HL-60 (cell line): ENCODE data around the gene KIF26A.
"Not testable (repeated sequence)": the region's sequence is repeated elsewhere in the genome, so short reads cannot be mapped to it uniquely, and the experiment has no call there.

Experiments used
- DNase-seq, 2 experiments: peaks; one replicate each; pipeline ENCODE4 v3.0.0-alpha.2; 2010 to 2020; ENCODE audit warnings: low read depth in 1 of 2, low spot score in 1 of 2
- H3K27ac ChIP-seq: fragments of 250-450 bp; sonication (Bioruptor Pico); replicated peaks from 2 replicates; pipeline ENCODE4 v1.5.1; 2020; ENCODE audit warnings: mild to moderate bottlenecking, moderate library complexity
- H3K27me3 ChIP-seq: fragments of 250-450 bp; sonication (Bioruptor Pico); 2 replicates; pipeline ENCODE4 v1.5.1; 2021; ENCODE audit warnings: mild to moderate bottlenecking, moderate library complexity; ENCODE audit not compliant: insufficient read depth, poor library complexity, severe bottlenecking
- H3K4me3 ChIP-seq: replicated peaks from 2 replicates; pipeline ENCODE4 v1.5.1; 2011; ENCODE audit warnings: mild to moderate bottlenecking, control low read depth, low read length; ENCODE audit not compliant: insufficient read depth
- GABPA ChIP-seq: IDR thresholded peaks from 2 replicates; pipeline ENCODE4 v1.6.1; 2012; ENCODE audit warnings: low read depth
- POLR2AphosphoS5 ChIP-seq: IDR thresholded peaks from 2 replicates; pipeline ENCODE4 v1.6.1; 2012; ENCODE audit warnings: low read depth
- SPI1 ChIP-seq: IDR thresholded peaks from 2 replicates; pipeline ENCODE4 v1.6.1; 2012; ENCODE audit warnings: low read depth, mild to moderate bottlenecking, borderline replicate concordance
- TF ChIP-seq, protein P1 (sequence below): IDR thresholded peaks from one replicate; pipeline ENCODE4 v1.5.1; 2011; ENCODE audit warnings: low read length, control low read depth, inconsistent platforms; ENCODE audit not compliant: insufficient read depth
- TF ChIP-seq, protein P2 (sequence below): IDR thresholded peaks from 2 replicates; pipeline ENCODE4 v1.6.1; 2012; ENCODE audit warnings: low read depth; ENCODE audit not compliant: insufficient replicate concordance

KIF26A gene

DNA sequence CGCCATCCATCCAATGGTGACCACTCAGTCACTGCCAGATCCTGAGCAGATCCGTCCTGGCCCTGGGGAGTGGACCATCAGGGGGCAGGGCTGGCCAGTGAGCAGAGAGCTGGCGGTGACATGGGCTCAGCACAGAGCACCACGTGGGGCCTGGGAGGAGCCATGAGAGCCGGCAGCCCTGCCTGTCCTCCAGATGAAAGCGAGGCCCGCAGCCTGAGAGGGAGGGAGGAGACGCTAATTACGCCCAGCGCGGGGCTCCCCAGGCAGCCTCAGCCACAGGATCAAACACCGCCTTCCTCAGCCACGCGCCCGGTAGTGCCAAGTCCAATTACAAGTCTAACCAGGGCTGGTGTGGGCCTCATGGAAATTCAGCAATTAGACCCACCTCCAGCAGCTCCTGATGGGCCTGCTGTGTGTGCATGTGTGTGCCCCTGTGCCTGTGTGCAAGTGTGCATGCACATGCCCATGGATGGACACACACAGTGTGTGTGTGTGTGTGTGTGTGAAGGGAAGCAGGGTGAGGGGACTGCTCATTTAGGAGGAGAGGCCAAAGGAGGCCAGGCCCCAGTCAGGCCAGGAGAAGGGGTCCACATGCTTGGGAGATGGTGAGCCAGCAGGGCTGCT is 68.0 kb downstream of the KIF26A start:
- no peak for TF ChIP-seq POLR2AphosphoS5
- TF ChIP-seq, protein P1, sequence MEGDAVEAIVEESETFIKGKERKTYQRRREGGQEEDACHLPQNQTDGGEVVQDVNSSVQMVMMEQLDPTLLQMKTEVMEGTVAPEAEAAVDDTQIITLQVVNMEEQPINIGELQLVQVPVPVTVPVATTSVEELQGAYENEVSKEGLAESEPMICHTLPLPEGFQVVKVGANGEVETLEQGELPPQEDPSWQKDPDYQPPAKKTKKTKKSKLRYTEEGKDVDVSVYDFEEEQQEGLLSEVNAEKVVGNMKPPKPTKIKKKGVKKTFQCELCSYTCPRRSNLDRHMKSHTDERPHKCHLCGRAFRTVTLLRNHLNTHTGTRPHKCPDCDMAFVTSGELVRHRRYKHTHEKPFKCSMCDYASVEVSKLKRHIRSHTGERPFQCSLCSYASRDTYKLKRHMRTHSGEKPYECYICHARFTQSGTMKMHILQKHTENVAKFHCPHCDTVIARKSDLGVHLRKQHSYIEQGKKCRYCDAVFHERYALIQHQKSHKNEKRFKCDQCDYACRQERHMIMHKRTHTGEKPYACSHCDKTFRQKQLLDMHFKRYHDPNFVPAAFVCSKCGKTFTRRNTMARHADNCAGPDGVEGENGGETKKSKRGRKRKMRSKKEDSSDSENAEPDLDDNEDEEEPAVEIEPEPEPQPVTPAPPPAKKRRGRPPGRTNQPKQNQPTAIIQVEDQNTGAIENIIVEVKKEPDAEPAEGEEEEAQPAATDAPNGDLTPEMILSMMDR, result no peak
- TF ChIP-seq, protein P2, sequence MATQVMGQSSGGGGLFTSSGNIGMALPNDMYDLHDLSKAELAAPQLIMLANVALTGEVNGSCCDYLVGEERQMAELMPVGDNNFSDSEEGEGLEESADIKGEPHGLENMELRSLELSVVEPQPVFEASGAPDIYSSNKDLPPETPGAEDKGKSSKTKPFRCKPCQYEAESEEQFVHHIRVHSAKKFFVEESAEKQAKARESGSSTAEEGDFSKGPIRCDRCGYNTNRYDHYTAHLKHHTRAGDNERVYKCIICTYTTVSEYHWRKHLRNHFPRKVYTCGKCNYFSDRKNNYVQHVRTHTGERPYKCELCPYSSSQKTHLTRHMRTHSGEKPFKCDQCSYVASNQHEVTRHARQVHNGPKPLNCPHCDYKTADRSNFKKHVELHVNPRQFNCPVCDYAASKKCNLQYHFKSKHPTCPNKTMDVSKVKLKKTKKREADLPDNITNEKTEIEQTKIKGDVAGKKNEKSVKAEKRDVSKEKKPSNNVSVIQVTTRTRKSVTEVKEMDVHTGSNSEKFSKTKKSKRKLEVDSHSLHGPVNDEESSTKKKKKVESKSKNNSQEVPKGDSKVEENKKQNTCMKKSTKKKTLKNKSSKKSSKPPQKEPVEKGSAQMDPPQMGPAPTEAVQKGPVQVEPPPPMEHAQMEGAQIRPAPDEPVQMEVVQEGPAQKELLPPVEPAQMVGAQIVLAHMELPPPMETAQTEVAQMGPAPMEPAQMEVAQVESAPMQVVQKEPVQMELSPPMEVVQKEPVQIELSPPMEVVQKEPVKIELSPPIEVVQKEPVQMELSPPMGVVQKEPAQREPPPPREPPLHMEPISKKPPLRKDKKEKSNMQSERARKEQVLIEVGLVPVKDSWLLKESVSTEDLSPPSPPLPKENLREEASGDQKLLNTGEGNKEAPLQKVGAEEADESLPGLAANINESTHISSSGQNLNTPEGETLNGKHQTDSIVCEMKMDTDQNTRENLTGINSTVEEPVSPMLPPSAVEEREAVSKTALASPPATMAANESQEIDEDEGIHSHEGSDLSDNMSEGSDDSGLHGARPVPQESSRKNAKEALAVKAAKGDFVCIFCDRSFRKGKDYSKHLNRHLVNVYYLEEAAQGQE, result no peak
- TF ChIP-seq SPI1, result no peak
- no peak for TF ChIP-seq GABPA
- no peak overlapping the region for H3K27ac ChIP-seq
- no peak overlapping the region for H3K4me3 ChIP-seq
- DNase-seq, result no peak
- H3K27me3 ChIP-seq, result no peaks in the 10 kb centered on the region

DNA sequence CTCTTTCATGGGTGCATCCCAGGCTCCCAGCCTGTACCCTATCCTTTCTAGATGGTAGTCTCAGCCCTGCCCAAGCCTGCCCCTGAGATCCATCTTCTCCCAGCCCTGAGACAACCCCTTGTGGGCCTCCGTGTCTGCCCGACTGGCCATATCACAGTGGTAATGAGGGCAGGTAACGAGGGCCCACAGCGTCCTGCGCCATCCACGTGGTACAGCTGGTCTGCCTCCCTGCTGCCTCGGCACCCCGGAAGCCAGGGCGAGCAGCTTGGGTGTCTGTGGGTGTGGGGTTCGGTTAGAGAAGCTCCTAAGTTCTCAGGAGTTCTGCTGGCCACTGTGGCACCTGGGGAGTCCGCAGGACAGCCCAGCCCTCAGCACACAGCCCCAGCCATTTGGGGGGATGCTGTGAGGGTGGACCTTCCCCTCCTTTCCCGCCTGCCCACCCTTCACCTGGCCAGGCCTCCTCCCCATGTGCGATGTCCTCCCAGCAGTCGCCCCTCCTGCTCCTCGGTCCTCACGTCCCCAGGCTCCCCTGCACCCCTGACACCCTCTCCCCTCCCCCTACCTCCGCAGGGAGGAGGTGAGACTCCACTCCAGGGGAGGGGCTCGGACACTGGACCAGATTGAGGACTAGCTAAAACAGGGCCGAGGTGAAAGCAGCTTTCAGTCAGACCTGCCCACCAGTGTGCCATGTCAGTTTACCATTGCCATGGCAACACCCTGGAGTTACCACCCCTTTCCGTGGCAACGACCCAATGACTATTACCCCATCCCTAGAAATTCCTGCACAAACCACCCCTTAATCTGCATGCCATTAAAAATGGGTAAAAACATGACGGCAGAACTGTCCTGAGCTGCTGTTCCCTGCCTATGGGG is 69.0 kb downstream of the KIF26A start:
- DNase-seq, result no peak
- no peak overlapping the region for H3K27ac ChIP-seq
- no peaks in the 10 kb centered on the region for H3K27me3 ChIP-seq
- TF ChIP-seq, protein P2, result no peak
- TF ChIP-seq SPI1 (no peak), GABPA (no peak), POLR2AphosphoS5 (no peak)
- TF ChIP-seq, protein P1, result no peak
- no peak overlapping the region for H3K4me3 ChIP-seq

DNA sequence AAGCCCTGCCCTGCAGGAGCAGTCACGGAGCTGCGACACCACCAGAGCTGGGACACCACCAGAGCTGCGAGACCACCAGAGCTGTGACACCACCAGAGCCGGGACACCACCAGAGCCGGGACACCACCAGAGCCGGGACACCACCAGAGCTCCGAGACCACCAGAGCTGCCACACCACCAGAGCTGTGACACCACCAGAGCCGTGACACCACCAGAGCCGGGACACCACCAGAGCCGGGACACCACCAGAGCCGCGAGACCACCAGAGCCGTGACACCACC is 69.6 kb downstream of the KIF26A start:
- not testable (repeated sequence) for DNase-seq, H3K4me3 ChIP-seq, H3K27me3 ChIP-seq, H3K27ac ChIP-seq

DNA sequence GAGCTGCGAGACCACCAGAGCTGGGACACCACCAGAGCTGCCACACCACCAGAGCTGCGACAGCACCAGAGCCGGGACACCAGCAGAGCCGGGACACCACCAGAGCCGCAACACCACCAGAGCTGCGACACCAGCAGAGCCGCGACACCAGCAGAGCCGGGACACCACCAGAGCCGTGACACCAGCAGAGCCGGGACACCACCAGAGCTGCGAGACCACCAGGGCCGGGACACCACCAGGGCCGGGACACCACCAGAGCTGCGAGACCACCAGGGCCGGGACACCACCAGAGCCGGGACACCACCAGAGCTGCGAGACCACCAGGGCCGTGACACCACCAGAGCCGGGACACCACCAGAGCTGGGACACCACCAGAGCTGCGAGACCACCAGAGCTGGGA is 69.9 kb downstream of the KIF26A start:
- H3K27ac ChIP-seq, H3K27me3 ChIP-seq, DNase-seq, H3K4me3 ChIP-seq: not testable (repeated sequence)

DNA sequence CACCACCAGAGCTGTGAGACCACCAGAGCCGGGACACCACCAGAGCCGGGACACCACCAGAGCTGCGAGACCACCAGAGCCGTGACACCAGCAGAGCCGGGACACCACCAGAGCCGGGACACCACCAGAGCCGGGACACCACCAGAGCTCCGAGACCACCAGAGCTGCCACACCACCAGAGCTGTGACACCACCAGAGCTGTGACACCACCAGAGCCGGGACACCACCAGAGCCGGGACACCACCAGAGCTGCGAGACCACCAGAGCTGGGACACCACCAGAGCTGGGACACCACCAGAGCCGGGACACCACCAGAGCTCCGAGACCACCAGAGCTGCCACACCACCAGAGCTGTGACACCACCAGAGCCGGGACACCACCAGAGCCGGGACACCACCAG is 70.7 kb downstream of the KIF26A start:
- not testable (repeated sequence) for H3K27me3 ChIP-seq, H3K27ac ChIP-seq, H3K4me3 ChIP-seq, DNase-seq
